ENCODE results near the gene HS6ST3. TPM values are rescaled to one million over a fixed set of nuclear protein-coding genes. Genes with fewer than 3 reads are reported as not detected.
A peak's percentile ranks its signal among the peaks of the same experiment; 100 is the strongest.

HS6ST3 gene
- total RNA-seq, 1 experiment from 2014 or later: not detected

- DNase-seq (ENCODE audit: low spot score): no peak
Observed at GRCh38 chr13:96783511-96783910, 693.6 kb downstream of the HS6ST3 start.

DNA sequence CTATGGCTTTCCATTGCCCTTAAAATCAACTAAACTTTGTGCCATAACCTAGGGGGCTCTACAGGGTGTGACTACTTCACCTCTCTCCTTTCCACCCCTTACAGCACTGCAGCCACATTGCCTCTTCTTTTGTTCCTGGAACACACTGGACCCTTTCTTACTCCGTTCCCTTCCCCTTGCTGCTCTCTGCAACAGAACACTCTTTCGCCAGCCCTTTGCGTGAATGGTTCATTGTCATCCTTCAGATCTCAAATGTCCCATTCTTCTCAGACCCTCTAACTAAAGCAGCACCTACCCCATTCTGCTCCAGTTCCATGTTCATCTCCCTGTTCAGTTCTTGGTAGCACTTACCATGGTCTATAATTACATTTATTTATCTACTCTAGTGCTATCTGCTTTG lies 696.1 kb downstream of the HS6ST3 start:
- DNase-seq (ENCODE audit: low spot score): no peak

GRCh38 chr13:96792188-96792587 lies 702.3 kb downstream of the HS6ST3 start:
- no peak for DNase-seq (ENCODE audit: low spot score)

GRCh38 chr13:96792736-96793403 lies 703.0 kb downstream of the HS6ST3 start:
- peak; percentile 19 for DNase-seq (ENCODE audit: low spot score)

GRCh38 chr13:96793404-96793755 lies 703.5 kb downstream of the HS6ST3 start:
- no peak for DNase-seq (ENCODE audit: low spot score)

GRCh38 chr13:96794669-96795068 lies 704.8 kb downstream of the HS6ST3 start:
- no peak for DNase-seq (ENCODE audit: low spot score)

DNA sequence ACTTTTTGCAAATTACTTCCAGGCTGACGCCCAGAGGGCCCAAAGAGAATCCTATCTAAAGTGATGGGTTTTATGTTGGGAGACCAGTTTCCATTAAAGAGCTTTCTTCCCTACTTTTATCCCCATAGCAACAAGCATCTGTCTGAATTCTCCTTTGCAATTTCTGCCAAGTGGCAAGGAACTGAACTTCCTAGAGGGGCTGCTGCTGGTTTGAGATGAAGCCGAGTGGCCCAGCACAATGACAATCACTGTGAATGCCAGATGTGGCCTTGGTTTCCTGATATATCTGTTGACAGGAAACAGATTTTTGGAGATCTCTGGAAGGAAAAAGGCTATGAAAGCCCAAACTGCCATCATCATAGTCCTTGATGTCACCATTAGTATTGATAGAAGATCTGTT lies 705.8 kb downstream of the HS6ST3 start:
- no peak for DNase-seq (ENCODE audit: low spot score)

GRCh38 chr13:96796091-96796633 lies 706.3 kb downstream of the HS6ST3 start:
- DNase-seq (ENCODE audit: low spot score): no peak

DNA sequence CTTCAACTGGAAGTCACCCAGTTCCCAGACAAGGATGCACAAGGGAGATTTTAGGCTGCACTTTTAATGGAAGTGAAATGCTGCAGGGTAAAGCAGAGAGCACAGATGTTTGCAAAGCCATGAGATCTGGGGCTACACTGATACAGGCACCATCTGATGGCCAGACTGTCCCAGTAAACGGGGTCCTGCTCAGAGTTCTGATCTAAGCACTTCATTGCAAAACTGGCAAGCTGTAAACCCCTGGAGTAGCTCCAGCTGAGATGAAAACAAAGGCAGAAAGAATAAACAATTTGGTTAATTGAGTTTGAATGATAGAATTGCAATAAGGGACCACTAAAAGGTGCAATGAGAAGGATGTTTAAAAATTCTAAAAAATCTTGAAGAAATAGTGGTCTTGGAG lies 707.2 kb downstream of the HS6ST3 start:
- DNase-seq (ENCODE audit: low spot score): no peak

DNA sequence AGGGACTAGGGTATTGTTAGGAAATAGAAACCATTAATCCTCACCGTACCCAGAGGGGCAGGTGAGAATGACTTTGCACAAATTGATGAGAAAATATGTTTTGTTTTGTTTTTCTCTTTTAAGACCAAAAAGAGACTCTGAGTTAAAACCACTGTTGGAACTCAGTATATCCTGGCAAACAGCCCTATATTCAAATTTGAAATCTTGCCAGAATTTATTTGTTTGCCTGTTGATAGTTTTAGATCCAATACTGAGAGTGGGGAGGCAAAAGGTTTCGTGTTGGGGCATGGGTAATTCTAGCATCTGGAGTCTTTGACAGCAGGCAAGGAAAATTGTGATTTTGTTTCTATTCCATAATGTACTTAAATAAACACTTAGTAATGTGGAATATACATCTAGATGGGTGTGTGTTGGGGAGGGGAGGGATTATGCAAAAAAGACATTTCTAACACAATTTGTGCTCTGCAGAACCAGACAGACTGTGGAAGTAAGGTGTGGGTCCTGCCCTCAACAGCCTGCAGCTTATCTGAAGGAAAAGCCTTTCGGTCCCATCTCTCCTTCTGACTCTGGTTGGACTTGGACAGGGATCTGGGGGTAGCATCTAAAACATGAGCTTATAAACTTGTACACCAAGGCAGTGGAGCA lies 713.7 kb downstream of the HS6ST3 start:
- DNase-seq (ENCODE audit: low spot score): no peak

- no peak for DNase-seq (ENCODE audit: low spot score)
Observed at GRCh38 chr13:96804174-96804573, 714.3 kb downstream of the HS6ST3 start.

DNA sequence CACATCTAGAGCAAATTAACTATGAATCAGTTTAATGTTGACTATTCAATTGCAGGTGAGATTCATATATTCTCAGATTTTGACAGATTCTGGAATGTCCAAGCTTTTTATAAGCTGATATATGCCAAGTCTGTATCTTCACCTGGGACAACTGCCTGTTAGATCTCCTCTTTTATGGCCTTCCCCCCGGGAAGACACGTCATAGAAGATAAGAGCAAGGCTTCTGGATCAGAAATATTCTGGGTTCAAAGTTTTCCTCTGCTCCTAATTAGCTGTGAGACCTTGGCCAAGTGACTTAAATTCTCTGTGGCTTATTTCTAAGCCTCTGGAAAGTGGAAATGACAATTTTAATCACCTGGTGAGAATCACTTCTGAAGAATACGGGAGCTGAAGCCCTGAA lies 716.8 kb downstream of the HS6ST3 start:
- DNase-seq (ENCODE audit: low spot score): no peak

DNA sequence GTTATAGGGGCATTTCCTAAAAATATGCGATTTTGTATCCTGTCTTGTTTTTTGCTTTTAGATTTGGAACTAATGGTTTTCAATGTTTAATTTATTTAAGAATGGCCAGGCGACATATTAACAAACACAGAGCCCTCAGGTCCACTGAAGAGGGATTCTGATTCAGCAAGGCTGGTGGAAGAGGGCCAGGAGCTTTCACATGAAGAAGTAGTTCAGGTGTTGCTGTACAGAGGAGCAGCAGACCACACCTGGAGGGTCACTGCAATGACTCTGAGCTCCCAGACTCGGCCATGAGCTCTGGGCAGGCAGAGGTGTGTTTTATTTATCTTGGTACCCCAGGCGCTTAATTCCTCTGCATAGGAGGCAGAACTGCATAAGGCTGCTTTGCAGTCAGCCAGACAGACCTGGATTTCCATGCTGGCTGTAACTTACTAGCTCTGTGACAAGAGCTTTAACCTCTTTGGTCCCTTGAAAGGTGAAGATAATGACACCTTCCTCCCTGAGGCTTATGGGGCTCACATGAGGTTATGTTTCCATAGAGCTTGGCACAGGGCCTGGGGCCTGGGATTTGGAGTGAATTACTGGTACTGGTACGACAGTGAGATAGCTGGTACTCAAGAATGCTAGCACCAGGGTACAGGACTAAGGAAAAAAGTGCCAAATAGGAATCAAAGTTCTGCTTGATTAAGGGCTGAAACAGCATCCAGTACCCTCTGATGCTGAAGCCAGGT lies 719.6 kb downstream of the HS6ST3 start:
- no peak for DNase-seq (ENCODE audit: low spot score)

DNA sequence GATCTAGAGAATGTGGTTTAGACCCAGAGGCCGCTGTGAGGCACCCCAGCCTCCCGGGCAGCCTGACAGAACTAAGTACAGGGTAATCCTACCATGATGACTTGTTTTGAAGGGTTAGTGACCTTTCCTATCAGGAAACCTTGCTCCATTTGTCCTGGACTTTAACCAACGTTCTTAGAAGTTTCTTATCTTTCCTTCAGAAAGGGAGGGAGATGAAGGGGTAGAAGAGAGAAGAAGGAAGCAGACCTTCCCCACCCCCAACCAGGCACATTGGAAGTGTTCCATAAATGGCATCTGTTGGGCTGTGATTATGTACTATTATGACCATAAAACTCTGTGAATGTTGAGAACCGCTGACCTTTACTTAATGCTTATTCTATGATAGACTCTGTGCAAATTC lies 720.2 kb downstream of the HS6ST3 start:
- no peak for DNase-seq (ENCODE audit: low spot score)

GRCh38 chr13:96811049-96811448 lies 721.1 kb downstream of the HS6ST3 start:
- DNase-seq (ENCODE audit: low spot score): no peak

DNA sequence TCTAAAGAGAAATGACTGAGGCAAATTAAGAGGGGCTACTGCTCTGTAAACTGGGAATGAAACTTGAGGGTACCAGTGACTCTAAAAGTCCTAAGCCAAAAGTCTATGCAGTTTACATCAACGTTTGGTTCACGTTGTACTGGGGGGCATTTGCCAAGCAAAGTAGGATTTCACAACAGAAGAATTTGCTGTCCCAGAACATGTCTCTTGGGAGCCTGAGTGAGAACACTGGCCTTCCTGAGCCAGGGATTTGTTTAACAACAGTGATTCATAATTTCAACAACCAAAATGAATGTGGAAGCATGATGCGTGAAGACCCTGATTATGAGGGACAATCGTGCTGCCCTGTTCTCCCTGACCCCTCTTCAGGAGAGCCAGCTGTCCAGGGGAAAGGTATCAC lies 726.4 kb downstream of the HS6ST3 start:
- no peak for DNase-seq (ENCODE audit: low spot score)

GRCh38 chr13:96816874-96817273 lies 727.0 kb downstream of the HS6ST3 start:
- no peak for DNase-seq (ENCODE audit: low spot score)

DNA sequence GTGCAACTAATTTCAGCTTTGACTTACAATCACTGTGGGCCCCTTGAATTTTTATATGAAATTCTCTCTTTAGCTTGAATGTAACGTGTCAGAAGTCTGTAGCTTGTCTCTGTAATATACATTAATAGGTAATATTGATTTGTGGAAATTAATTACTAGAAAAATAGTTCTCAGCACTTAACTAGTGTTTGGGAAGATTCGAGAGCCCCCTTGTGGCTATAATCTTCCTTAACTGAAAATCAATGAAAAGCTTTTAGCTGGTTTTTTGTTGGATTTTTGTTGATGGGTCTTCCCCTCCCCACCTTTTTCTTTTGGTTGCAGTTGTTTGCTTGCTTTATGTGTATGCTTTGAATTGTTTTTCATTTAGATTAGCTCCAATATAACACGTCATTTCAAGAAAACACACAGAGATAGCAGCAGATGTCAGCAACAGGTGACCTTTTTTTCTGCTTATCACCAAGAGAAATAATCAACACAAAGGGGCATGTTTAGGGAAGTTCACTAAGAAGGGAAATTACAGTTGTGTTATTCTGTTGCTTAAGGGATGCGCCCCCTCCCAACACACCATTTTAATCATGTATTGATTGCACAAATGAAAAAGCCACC lies 727.5 kb downstream of the HS6ST3 start:
- DNase-seq (ENCODE audit: low spot score): peak; percentile 68

DNA sequence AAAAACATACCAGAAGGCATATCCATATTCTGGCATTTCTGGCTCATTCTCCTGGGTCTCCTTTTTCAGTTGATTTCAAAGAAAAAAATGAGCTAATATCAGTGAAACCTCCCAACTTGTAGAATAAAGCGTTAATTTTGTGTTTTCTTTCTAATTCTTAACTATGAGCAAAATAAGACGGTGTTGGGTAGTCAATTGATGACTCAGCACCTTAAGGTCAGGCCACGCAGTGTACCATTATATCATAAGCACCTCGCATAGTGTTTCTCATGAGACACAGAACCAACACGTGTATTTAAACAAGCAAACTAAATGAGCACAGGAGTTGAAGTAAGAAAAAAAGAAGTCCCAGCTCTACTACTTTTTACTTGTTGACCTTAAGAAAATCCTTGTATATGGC lies 729.5 kb downstream of the HS6ST3 start:
- DNase-seq (ENCODE audit: low spot score): no peak

- no peak for DNase-seq (ENCODE audit: low spot score)
Observed at GRCh38 chr13:96821381-96821780, 731.5 kb downstream of the HS6ST3 start.

GRCh38 chr13:96821971-96822370 lies 732.1 kb downstream of the HS6ST3 start:
- DNase-seq (ENCODE audit: low spot score): no peak

DNA sequence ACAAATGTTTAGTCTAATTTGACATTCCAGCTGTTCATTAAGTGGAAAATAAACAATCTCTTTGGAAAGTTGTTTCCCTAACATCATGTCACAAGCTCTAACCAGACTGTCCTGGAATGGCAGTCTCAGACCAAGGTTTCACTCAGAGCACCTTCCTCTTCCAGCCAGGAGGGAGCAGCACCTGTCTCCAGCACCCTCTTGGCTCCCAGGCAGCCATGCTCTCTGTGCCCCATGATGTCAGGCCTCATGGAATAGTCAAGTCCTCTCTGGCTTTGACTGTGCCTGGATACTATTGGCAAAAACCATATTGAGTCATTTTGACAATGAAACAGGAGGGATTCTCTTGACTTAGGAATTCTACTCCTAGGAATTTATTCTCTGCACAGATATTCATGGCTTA lies 733.0 kb downstream of the HS6ST3 start:
- DNase-seq (ENCODE audit: low spot score): peak; percentile 72
